ENCODE data around the gene PNPLA7.

The PNPLA7 gene

GRCh38 chr9:137492464-137493363, 57.5 kb downstream of the PNPLA7 start:
- DNase-seq = peak; percentile 16

GRCh38 chr9:137491735-137492432, 58.3 kb downstream of the PNPLA7 start:
- no peak for DNase-seq

DNA sequence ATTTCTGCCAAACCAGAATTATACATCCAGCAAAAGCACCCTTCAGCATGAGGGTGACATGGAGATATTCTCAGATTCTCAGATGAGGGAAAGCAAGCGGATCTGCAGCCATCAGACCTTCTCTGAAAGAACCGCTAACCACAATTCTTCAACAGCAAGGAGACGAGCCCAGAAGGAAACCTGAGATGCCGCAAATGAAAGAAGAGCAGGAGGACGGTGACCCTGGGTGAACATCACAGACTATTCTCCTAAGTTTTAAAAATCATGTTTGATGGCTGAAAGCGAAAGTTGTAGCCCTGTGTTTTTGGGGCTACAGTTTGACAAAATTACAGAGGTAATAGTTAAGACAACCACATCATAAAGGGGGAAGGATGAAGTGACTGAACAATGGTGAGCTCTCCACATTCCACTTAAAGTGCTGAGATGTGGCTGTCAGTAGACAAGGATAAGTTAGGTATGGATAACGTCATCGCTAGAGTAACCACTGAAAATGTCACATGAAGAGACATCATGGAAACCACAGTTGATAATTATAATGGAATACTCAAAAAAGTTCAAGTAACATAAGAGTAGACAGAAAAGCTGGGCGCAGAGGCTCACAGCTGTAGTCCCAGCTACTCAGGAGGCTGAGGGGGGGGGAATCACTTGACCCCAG, 59.5 kb downstream of the PNPLA7 start:
- DNase-seq = no peak

DNA sequence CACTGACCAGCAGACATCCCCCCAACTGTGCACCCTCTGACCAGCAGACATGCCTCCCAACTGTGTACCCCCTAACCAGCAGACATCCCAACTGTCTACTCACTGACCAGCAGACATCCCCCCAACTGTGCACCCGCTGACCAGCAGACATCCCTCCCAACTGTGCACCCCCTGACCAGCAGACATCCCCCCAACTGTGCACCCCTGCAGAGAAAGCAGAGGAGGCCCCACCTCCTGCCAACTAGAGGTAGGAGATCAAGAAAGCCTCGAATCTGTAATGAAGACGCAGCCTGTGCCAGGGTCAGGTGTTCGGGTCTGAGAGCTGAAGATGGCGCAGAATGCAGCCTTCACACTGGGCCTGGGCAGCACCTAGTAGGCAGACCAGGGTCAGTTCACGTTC, 61.3 kb downstream of the PNPLA7 start:
- no peak for DNase-seq

DNA sequence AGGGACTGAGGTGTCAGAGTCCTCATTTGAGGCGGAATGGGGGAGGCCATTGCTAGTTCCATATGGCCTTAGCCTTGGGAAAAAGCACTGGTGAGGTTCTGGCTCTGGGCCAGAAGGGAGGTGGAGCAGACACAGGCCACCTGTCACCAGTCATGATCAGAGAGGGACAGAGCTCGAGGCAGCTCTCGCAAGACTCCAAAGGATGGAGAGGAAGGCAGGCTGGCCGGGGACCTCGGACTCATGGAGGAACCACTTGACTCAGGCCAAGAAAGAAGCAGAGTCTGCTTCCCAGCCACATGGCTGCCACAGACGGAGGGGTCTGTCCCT, 61.9 kb downstream of the PNPLA7 start:
- DNase-seq = no peak

DNA sequence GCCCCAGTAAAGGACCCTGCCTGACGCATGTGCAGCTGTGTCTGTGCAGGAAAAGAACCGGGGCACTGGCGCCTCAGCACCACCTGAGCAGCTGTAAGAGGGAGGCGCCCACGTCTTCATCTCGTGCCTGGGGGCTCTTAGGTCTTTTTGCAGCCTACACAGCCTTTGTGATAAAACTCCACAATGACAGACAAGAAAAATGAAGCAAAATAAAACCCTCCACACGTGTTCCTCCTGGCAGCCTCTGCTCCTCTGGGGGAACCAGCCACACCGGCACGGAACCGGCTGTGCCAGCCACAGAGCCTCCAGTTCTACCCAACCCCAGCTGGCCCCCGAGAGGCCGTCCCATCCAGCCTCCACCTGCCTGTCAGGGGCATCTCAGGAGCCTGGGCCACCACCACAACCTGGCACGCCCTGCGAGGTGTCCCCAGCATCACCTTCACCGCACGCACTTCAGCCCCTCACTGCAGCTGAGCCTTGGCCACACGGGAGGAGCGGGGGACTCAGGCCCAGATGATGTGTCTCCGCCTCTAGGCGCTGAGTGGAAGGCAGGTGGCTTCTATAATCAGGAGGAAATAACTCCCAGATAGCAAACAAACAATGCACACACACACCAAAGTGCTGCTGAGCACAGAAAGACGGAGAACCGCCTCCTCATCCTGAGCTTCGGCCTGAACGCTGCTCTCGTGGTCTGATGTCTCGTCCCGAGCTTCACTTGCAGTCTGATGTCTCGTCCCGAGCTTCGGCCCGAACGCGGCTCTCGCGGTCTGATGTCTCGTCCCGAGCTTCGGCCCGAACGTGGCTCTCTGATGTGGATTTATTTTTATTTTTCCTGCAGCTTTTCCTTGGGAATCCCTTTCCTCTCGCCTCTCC, 62.5 kb downstream of the PNPLA7 start:
- DNase-seq = no peak

- DNase-seq = no peak
These were observed 63.4 kb downstream of the PNPLA7 start for GRCh38 chr9:137486545-137487453.

DNA sequence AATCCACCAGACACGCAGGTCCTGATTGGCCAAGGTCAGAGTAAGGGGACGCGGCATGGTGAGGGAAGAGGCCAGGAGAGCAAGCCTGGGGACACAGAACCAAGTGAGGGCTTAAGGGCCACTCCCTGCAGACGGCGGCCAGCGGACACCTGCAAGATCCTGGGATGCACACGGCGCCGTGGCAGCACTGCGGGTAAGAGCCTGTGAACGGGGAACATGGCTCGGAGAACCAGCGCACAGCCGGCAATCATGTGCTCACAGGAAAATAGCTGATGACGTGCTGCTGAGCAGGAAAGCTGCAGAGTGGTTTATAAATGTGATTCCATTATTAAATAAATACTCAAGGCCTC, 64.1 kb downstream of the PNPLA7 start:
- no peak for DNase-seq

DNA sequence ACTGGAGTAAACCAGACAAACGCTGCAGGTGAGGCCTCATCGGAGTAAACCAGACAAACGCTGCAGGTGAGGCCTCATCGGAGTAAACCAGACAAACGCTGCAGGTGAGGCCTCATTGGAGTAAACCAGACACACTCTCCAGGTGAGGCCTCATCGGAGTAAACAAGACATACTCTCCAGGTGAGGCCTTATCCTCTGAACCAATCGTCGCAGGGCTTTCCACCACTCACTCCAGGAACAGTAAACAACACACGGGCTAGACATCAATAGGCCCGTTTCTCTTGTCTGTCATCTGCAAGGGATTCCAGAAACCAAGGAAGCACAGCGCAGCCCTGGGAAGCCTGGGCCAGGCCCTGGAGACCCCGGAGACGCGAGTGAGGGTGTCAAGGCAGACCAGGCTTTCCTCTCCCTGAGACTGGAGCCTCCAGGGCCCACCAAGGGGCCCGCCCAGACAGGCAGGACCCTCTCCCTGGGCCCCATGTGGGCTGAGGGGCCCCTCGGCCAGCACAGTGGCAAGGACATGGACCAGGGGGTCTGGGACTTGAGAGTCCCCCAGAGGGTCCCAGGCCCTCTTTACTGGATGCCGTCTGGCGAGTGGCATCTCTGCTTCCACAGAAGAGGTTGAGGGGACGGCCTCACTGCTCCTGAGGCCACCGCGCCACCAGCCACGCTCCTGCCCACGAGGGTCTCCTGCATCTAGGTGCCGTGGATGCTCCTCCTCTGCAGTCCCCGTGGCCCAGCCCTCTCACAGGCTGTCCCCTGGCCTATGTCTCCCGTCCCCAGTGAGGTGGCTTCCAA, 64.7 kb downstream of the PNPLA7 start:
- DNase-seq = no peak

- no peak for DNase-seq
These were observed 65.5 kb downstream of the PNPLA7 start for GRCh38 chr9:137484551-137485315.

DNA sequence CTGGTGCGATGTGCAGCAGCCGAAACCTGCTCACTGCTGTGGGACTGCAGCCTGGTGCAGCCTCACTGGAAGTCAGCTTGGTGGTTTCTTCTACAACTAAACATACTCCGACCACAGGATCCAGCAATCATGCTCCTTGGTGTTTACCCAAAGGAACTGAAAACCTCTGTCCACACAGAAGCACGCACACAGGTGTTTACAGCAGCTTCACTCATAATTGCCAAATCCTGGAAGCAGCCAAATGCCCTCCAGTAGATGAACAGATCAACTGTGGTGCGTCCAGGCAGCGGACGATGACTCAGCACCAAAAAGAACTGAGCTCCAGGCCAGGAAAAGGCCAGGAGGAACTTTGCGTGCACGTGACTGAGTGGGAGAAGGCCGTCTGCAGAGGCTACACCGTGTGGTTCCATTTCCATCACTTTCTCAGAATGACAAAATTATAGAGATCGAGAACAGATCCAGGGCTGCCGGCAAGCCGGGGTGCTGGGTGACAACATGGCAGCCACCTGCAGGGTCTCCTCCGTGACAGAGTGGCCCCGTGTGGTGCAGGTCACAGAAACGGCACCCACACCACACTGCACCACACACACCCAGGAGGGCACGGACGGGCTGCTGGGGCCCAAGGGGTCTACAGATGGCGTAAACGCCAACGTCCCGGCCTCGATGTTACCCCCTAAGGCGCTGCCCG, 68.0 kb downstream of the PNPLA7 start:
- DNase-seq = no peak

- DNase-seq = no peak
These were observed 69.2 kb downstream of the PNPLA7 start for GRCh38 chr9:137480686-137481683.

- DNase-seq = no peak
These were observed 70.1 kb downstream of the PNPLA7 start for GRCh38 chr9:137479892-137480685.

DNA sequence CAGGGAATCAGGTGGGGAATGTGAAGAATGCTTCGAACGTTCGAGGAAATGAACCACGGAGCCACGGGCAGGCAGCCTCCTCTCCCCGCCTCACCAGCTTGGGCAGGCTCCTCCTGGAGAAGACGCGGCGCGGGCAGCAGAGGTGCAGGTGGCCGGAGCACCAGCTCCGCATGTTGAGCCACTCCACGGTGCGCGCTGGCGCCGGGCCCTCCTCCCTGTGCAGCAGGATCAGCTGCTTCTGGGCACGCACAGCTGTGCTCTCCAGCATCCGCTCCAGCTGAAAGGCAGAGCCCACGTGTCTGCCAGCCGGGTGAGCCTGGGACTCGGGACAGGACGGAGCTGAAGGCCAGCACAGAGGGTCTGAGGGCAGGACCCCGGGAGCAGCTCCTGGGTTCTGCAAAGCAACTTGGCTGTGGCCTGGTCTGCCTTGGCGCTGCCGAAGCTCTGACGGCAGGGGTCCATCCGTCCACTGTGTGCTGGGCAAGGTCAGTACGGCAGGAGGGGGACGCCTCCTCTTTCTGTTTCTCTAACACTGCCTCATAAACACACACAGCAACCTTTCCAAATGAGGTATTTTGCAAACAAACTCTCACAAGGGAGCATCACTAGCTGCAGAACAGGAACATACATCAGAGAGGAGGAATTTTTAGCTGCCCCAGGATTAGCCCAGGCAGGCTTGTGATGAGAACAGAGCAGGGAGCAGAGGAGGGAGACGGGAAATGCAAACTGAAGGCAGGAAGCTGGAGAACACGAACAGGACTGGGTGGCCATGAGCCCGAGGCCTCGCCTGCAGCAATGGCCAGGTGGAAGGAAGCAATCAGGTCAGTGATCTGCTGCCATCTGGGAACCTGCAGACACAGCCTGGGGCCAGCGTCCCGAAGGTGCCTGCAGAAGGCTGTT, 71.0 kb downstream of the PNPLA7 start:
- DNase-seq = no peak

- no peak for DNase-seq
These were observed 71.6 kb downstream of the PNPLA7 start for GRCh38 chr9:137478613-137478961.
